Neuronal stem cell (in vitro differentiated cells): ENCODE measurements around the gene POU6F1.

Experiments used
- DNase-seq: peaks from one replicate; pipeline ENCODE4 v3.0.0-alpha.2; 2013; ENCODE audit warnings: low spot score
- H2AFZ ChIP-seq: one replicate; pipeline ENCODE4 v1.6.1; 2013; ENCODE audit warnings: mild to moderate bottlenecking, low read length, inconsistent platforms
- H2AK5ac ChIP-seq: 2 replicates; pipeline ENCODE4 v1.6.1; 2013; ENCODE audit warnings: low read depth, mild to moderate bottlenecking, inconsistent platforms, low read length, moderate library complexity, mixed read lengths
- H2BK120ac ChIP-seq: 2 replicates; pipeline ENCODE4 v1.6.1; 2013; ENCODE audit warnings: low read depth, mild to moderate bottlenecking, inconsistent platforms, low read length, moderate library complexity, mixed read lengths
- H2BK12ac ChIP-seq: one replicate; pipeline ENCODE4 v1.6.1; 2013; ENCODE audit warnings: low read length, inconsistent platforms
- H2BK15ac ChIP-seq: 2 replicates; pipeline ENCODE4 v1.6.1; 2013; ENCODE audit warnings: mild to moderate bottlenecking, low read length, inconsistent platforms, mixed read lengths
- H2BK5ac ChIP-seq: one replicate; pipeline ENCODE4 v1.6.1; 2013; ENCODE audit warnings: inconsistent platforms, mild to moderate bottlenecking, low read length, moderate library complexity
- H3K14ac ChIP-seq: one replicate; pipeline ENCODE4 v1.6.1; 2013; ENCODE audit warnings: low read length, inconsistent platforms
- H3K18ac ChIP-seq: 2 replicates; pipeline ENCODE4 v1.6.1; 2013; ENCODE audit warnings: low read length, inconsistent platforms
- H3K23ac ChIP-seq: 2 replicates; pipeline ENCODE4 v1.6.1; 2013; ENCODE audit warnings: low read depth, mild to moderate bottlenecking, mixed read lengths, low read length, inconsistent platforms; ENCODE audit not compliant: poor library complexity
- H3K27ac ChIP-seq: replicated peaks from 3 replicates; pipeline ENCODE4 v1.5.1; 2013; ENCODE audit warnings: low read length, inconsistent platforms
- H3K27me3 ChIP-seq, 3 experiments: 2 replicates each; pipeline ENCODE4 v1.6.1; 2013; ENCODE audit warnings: low read length in 3 of 3, mild to moderate bottlenecking in 2 of 3, inconsistent platforms in 1 of 3, low read depth in 1 of 3, mixed read lengths in 1 of 3, moderate library complexity in 1 of 3; ENCODE audit not compliant: control insufficient read depth in 3 of 3, insufficient read depth in 3 of 3
- H3K36me3 ChIP-seq, 2 donors: replicated peaks in 1 of 2; 2 replicates each; pipeline ENCODE4 v1.6.1; 2013; ENCODE audit warnings: low read length in 2 of 2; ENCODE audit not compliant: control insufficient read depth in 2 of 2, insufficient read depth in 2 of 2
- H3K4ac ChIP-seq: 2 replicates; pipeline ENCODE4 v1.6.1; 2013; ENCODE audit warnings: inconsistent platforms, mild to moderate bottlenecking, low read length, moderate library complexity
- H3K4me1 ChIP-seq, 2 donors: 1 replicate in 1 of 2; 2 replicates in 1 of 2; pipeline ENCODE4 v1.6.1; 2013; ENCODE audit warnings: low read length in 2 of 2, low read depth in 1 of 2; ENCODE audit not compliant: control insufficient read depth in 2 of 2, insufficient read depth in 1 of 2
- H3K4me2 ChIP-seq: one replicate; pipeline ENCODE4 v1.6.1; 2013; ENCODE audit warnings: mild to moderate bottlenecking, low read length, inconsistent platforms; ENCODE audit not compliant: insufficient read depth, poor library complexity, severe bottlenecking
- H3K4me3 ChIP-seq, 2 donors: 2 replicates each; pipeline ENCODE4 v1.5.1; 2013; ENCODE audit warnings: low read length in 2 of 2, mild to moderate bottlenecking in 2 of 2, inconsistent platforms in 1 of 2, moderate library complexity in 1 of 2
- H3K79me1 ChIP-seq: one replicate; pipeline ENCODE4 v1.6.1; 2013; ENCODE audit warnings: low read depth, mild to moderate bottlenecking, inconsistent platforms, low read length, moderate library complexity
- H3K9ac ChIP-seq: one replicate; pipeline ENCODE4 v1.6.1; 2013; ENCODE audit warnings: mild to moderate bottlenecking, low read depth, low read length, inconsistent platforms; ENCODE audit not compliant: poor library complexity
- H3K9me3 ChIP-seq, 2 donors: replicated peaks in 1 of 2; 2 replicates each; pipeline versions ENCODE3 to v1.6.1; 2013; ENCODE audit warnings: low read length in 2 of 2, mild to moderate bottlenecking in 2 of 2, inconsistent platforms in 1 of 2, low read depth in 1 of 2, mixed read lengths in 1 of 2, moderate library complexity in 1 of 2; ENCODE audit not compliant: control insufficient read depth in 2 of 2, insufficient read depth in 1 of 2
- H4K8ac ChIP-seq: one replicate; pipeline ENCODE4 v1.6.1; 2013; ENCODE audit warnings: low read depth, mild to moderate bottlenecking, inconsistent platforms, low read length, moderate library complexity
- H4K91ac ChIP-seq: one replicate; pipeline ENCODE4 v1.6.1; 2013; ENCODE audit warnings: low read length, low read depth, mild to moderate bottlenecking, inconsistent platforms; ENCODE audit not compliant: poor library complexity
- WGBS, 2 donors: extraction: QIAGEN DNeasy Blood & Tissue Kit; methylation state at CpG; one replicate each; pipeline ENCODE4 v1.1.7; 2013; ENCODE audit warnings: missing lambda C conversion rate in 2 of 2, mixed read lengths in 1 of 2; ENCODE audit not compliant: insufficient read length in 2 of 2, insufficient replicate concordance in 1 of 2; ENCODE audit errors: extremely low coverage in 2 of 2; 5-methylcytosine and 5-hydroxymethylcytosine counted together

Gene POU6F1

GRCh38 chr12:51174501-51174900 is 43.4 kb downstream of the POU6F1 start:
- H4K91ac ChIP-seq: no peak overlapping the region
- H3K9me3 ChIP-seq: no peaks in the 10 kb centered on the region
- no peak overlapping the region for H2BK5ac ChIP-seq
- H3K23ac ChIP-seq: no peak overlapping the region
- H2AFZ ChIP-seq: no peak overlapping the region
- DNase-seq: no peak
- no peaks in the 10 kb centered on the region for H3K79me1 ChIP-seq
- no peak overlapping the region for H2BK12ac ChIP-seq
- no peak overlapping the region for H3K14ac ChIP-seq
- no peaks in the 10 kb centered on the region for H3K27me3 ChIP-seq
- peaks cover 0 to 2% of the 10 kb centered on the region in 2 donors for H3K4me1 ChIP-seq
- H2AK5ac ChIP-seq: no peak overlapping the region
- no peak overlapping the region for H3K4me3 ChIP-seq
- no peak overlapping the region for H3K9ac ChIP-seq
- no peak overlapping the region for H3K4me2 ChIP-seq
- H2BK15ac ChIP-seq: no peak overlapping the region
- H3K36me3 ChIP-seq: no peaks in the 10 kb centered on the region
- H3K18ac ChIP-seq: no peak overlapping the region
- H2BK120ac ChIP-seq: no peak overlapping the region
- no peak overlapping the region for H4K8ac ChIP-seq
- no peak overlapping the region for H3K4ac ChIP-seq
- H3K27ac ChIP-seq: no peak overlapping the region
- WGBS, 2 donors: no CpG with 5 or more reads among the region's 1 CpG

- peak within 1 kb of the TSS; percentile 5 for H3K14ac ChIP-seq
- peak within 1 kb of the TSS; percentile 85 for H2BK5ac ChIP-seq
- H3K9me3 ChIP-seq: no peaks in the 10 kb centered on the region
- H2AK5ac ChIP-seq: no peak within 1 kb of the TSS
- peak; percentile 92 for DNase-seq
- no peak within 1 kb of the TSS for H4K8ac ChIP-seq
- H3K79me1 ChIP-seq: no peaks in the 10 kb centered on the region
- WGBS, 2 donors: no CpG with 5 or more reads among the region's 58 CpGs
- peak within 1 kb of the TSS; percentile 69 to 88 for H3K4me3 ChIP-seq
- H3K23ac ChIP-seq: peak within 1 kb of the TSS; percentile 76
- H2AFZ ChIP-seq: peak within 1 kb of the TSS; percentile 91
- H4K91ac ChIP-seq: peak within 1 kb of the TSS; percentile 38
- peak within 1 kb of the TSS; percentile 63 for H3K9ac ChIP-seq
- H2BK120ac ChIP-seq: no peak within 1 kb of the TSS
- H2BK15ac ChIP-seq: no peak within 1 kb of the TSS
- no peak within 1 kb of the TSS for H2BK12ac ChIP-seq
- H3K4me2 ChIP-seq: peak within 1 kb of the TSS; percentile 54
- peak within 1 kb of the TSS; percentile 99 for H3K27ac ChIP-seq
- H3K18ac ChIP-seq: peak within 1 kb of the TSS; percentile 99
- H3K36me3 ChIP-seq: no peaks in the 10 kb centered on the region
- no peak within 1 kb of the TSS for H3K4ac ChIP-seq
- no peaks in the 10 kb centered on the region for H3K27me3 ChIP-seq
- peaks cover 0 to 2% of the 10 kb centered on the region in 2 donors for H3K4me1 ChIP-seq
These were observed 45.1 kb downstream of the POU6F1 start, which contains the start of gene TFCP2 for GRCh38 chr12:51172515-51173431. TFCP2 (minus strand) TSS chr12:51173135; CDS start chr12:51172422, 713 bp downstream.

- peak overlapping the region; percentile 5 for H3K14ac ChIP-seq
- H3K4me1 ChIP-seq: peaks cover 0 to 2% of the 10 kb centered on the region in 2 donors
- no peak overlapping the region for H3K4ac ChIP-seq
- H2BK120ac ChIP-seq: no peak overlapping the region
- peak overlapping the region; percentile 69 to 86 for H3K4me3 ChIP-seq
- H3K27ac ChIP-seq: peak overlapping the region; percentile 99
- peak overlapping the region; percentile 76 for H3K23ac ChIP-seq
- H4K91ac ChIP-seq: no peak overlapping the region
- peak overlapping the region; percentile 91 for H2AFZ ChIP-seq
- peak overlapping the region; percentile 85 for H2BK5ac ChIP-seq
- peak overlapping the region; percentile 54 for H3K4me2 ChIP-seq
- H3K79me1 ChIP-seq: no peaks in the 10 kb centered on the region
- H3K9ac ChIP-seq: peak overlapping the region; percentile 61
- no peak overlapping the region for H2BK15ac ChIP-seq
- DNase-seq: no peak
- no peaks in the 10 kb centered on the region for H3K36me3 ChIP-seq
- H2BK12ac ChIP-seq: no peak overlapping the region
- no peaks in the 10 kb centered on the region for H3K27me3 ChIP-seq
- no CpG with 5 or more reads among the region's 16 CpGs for WGBS, 2 donors
- H3K18ac ChIP-seq: peak overlapping the region; percentile 22
- H3K9me3 ChIP-seq: no peaks in the 10 kb centered on the region
- H2AK5ac ChIP-seq: no peak overlapping the region
- no peak overlapping the region for H4K8ac ChIP-seq
These were observed 45.9 kb downstream of the POU6F1 start for GRCh38 chr12:51171884-51172514.

GRCh38 chr12:51163795-51164194 is 54.1 kb downstream of the POU6F1 start:
- Histone ChIP-seq H3K23ac (no peak overlapping the region), H3K9me3 (no peaks in the 10 kb centered on the region), H2AFZ (no peak overlapping the region), H2BK12ac (no peak overlapping the region), H3K4me3 (no peak overlapping the region), H3K4ac (no peak overlapping the region), H2AK5ac (no peak overlapping the region), H3K18ac (no peak overlapping the region), H3K14ac (no peak overlapping the region), H3K27me3 (no peaks in the 10 kb centered on the region), H2BK120ac (no peak overlapping the region), H3K4me1 (no peaks in the 10 kb centered on the region), H2BK5ac (no peak overlapping the region), H3K27ac (no peak overlapping the region), H4K91ac (no peak overlapping the region), H3K9ac (no peak overlapping the region), H3K79me1 (peaks cover 3% of the 10 kb centered on the region), H3K36me3 (no peaks in the 10 kb centered on the region), H4K8ac (no peak overlapping the region), H3K4me2 (no peak overlapping the region), H2BK15ac (no peak overlapping the region)
- WGBS, 2 donors: no CpG with 5 or more reads among the region's 3 CpGs
- no peak for DNase-seq
